Liver (tissue), 3 donors: ENCODE results near the gene ZKSCAN3.

Experiments
- EGR1 ChIP-seq, 2 donors: IDR thresholded peaks; 2 replicates each; pipeline ENCODE4 v1.6.1; 2016 to 2018; ENCODE audit warnings: antibody characterized with exemption in 2 of 2, low read depth in 2 of 2
- JUND ChIP-seq, 2 donors: IDR thresholded peaks; 2 replicates each; pipeline ENCODE4 v1.6.1; 2016; ENCODE audit warnings: antibody characterized with exemption in 2 of 2
- RAD21 ChIP-seq, 2 donors: IDR thresholded peaks; 2 replicates each; pipeline ENCODE4 v1.6.1; 2016; ENCODE audit warnings: antibody characterized with exemption in 2 of 2, mild to moderate bottlenecking in 2 of 2
- SP1 ChIP-seq: IDR thresholded peaks from 2 replicates; pipeline ENCODE4 v1.6.1; 2018; ENCODE audit warnings: antibody characterized with exemption, mild to moderate bottlenecking
- TAF1 ChIP-seq: conservative IDR thresholded peaks from 2 replicates; pipeline ENCODE4 v1.6.1; 2016; ENCODE audit warnings: antibody characterized with exemption, mild to moderate bottlenecking
- TF ChIP-seq, protein P1 (sequence below): fragments of 150-350 bp; IDR thresholded peaks from 2 replicates; pipeline ENCODE4 v1.5.1; 2017; ENCODE audit warnings: improper control_type of control experiment, low read depth, low read length; ENCODE audit not compliant: missing input control
- TF ChIP-seq, protein P2 (sequence below): IDR thresholded peaks from 2 replicates; pipeline ENCODE4 v1.6.1; 2016; ENCODE audit warnings: antibody characterized with exemption
- TF ChIP-seq, protein P3 (sequence below): IDR thresholded peaks from 2 replicates; pipeline ENCODE4 v1.6.1; 2016; ENCODE audit warnings: antibody characterized with exemption
- TF ChIP-seq, protein P4 (sequence below): IDR thresholded peaks from 2 replicates; pipeline ENCODE4 v1.6.1; 2016; ENCODE audit warnings: antibody characterized with exemption
- donor health status: healthy.
- donor health status: healthy.

DNA sequence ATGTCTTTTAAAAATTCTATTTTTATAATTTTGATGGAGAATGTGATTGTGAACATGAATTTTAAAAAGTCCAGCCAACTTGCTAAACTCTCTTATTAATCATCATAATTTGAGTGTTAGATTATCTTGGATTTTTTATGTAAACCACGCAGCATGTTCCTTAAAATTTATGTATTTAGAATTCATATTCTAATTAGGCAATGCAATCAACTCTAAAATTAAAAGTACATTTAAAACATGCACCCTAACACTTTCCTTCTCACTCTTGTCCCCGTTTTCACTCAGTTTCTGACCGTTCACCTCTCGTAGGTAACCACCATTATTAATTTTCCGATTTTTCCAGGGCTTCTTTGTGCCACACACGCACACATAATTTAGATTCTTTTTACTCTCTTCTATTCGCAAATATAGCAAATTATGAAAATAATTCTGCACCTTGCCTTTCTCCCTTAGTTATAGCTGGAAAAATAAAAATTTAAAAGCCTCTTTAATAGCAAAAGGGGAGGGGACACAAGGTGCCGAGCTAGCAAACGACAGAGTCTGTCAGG, 329 bp upstream of the ZKSCAN3 start:
- TF ChIP-seq, protein P1, sequence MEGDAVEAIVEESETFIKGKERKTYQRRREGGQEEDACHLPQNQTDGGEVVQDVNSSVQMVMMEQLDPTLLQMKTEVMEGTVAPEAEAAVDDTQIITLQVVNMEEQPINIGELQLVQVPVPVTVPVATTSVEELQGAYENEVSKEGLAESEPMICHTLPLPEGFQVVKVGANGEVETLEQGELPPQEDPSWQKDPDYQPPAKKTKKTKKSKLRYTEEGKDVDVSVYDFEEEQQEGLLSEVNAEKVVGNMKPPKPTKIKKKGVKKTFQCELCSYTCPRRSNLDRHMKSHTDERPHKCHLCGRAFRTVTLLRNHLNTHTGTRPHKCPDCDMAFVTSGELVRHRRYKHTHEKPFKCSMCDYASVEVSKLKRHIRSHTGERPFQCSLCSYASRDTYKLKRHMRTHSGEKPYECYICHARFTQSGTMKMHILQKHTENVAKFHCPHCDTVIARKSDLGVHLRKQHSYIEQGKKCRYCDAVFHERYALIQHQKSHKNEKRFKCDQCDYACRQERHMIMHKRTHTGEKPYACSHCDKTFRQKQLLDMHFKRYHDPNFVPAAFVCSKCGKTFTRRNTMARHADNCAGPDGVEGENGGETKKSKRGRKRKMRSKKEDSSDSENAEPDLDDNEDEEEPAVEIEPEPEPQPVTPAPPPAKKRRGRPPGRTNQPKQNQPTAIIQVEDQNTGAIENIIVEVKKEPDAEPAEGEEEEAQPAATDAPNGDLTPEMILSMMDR = no peak
- TF ChIP-seq TAF1 (peak; percentile 60), SP1 (no peak), EGR1 (IDR thresholded peaks at IDR 0.05; ENCODE audit: low read depth in 2 of 2) (no peak), RAD21 (IDR thresholded peaks at IDR 0.05) (peak in 1 of 2 donors; percentile 32), JUND (IDR thresholded peaks at IDR 0.05) (no peak)
- TF ChIP-seq, protein P2, sequence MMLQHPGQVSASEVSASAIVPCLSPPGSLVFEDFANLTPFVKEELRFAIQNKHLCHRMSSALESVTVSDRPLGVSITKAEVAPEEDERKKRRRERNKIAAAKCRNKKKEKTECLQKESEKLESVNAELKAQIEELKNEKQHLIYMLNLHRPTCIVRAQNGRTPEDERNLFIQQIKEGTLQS = no peak
- TF ChIP-seq, protein P3, sequence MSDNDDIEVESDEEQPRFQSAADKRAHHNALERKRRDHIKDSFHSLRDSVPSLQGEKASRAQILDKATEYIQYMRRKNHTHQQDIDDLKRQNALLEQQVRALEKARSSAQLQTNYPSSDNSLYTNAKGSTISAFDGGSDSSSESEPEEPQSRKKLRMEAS = no peak
- TF ChIP-seq, protein P4, sequence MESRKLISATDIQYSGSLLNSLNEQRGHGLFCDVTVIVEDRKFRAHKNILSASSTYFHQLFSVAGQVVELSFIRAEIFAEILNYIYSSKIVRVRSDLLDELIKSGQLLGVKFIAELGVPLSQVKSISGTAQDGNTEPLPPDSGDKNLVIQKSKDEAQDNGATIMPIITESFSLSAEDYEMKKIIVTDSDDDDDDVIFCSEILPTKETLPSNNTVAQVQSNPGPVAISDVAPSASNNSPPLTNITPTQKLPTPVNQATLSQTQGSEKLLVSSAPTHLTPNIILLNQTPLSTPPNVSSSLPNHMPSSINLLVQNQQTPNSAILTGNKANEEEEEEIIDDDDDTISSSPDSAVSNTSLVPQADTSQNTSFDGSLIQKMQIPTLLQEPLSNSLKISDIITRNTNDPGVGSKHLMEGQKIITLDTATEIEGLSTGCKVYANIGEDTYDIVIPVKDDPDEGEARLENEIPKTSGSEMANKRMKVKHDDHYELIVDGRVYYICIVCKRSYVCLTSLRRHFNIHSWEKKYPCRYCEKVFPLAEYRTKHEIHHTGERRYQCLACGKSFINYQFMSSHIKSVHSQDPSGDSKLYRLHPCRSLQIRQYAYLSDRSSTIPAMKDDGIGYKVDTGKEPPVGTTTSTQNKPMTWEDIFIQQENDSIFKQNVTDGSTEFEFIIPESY = no peak
